DND-41 (cell line): ENCODE data around the gene SLC6A12.

Experiments
- ATAC-seq: fragments of 200-7000 bp; cut with Tn5 transposase; 3 replicates; pipeline ENCODE4 v1.9.1; 2021; ENCODE audit warnings: low read depth; ENCODE audit not compliant: insufficient read depth
- DNase-seq: peaks from one replicate; pipeline ENCODE4 v3.0.0-alpha.2; 2020
- H2AFZ ChIP-seq: 2 replicates; pipeline ENCODE4 v1.6.0; 2012; ENCODE audit warnings: low read depth, low read length
- H3K27ac ChIP-seq: 2 replicates; pipeline ENCODE4 v1.5.1; 2012; ENCODE audit warnings: low read length, inconsistent platforms
- H3K27me3 ChIP-seq: fragments of 200-600 bp; sonication (generic); 2 replicates; pipeline ENCODE4 v1.6.0; 2012; ENCODE audit warnings: low read length, mild to moderate bottlenecking, inconsistent platforms; ENCODE audit not compliant: insufficient read depth, poor library complexity
- H3K36me3 ChIP-seq: 2 replicates; pipeline ENCODE4 v1.5.1; 2012; ENCODE audit warnings: low read length, inconsistent platforms; ENCODE audit not compliant: insufficient read depth
- H3K4me1 ChIP-seq: 2 replicates; pipeline ENCODE4 v1.5.1; 2012; ENCODE audit warnings: mild to moderate bottlenecking, low read length; ENCODE audit not compliant: insufficient read depth
- H3K4me2 ChIP-seq: 2 replicates; pipeline ENCODE4 v1.6.0; 2012; ENCODE audit warnings: mild to moderate bottlenecking, moderate library complexity, low read length, inconsistent platforms; ENCODE audit not compliant: insufficient read depth
- H3K4me3 ChIP-seq, 2 experiments: fragments of 200-600 bp in 1 of 2; shearing (Covaris generic) in 1 of 2; 2 replicates each; pipeline ENCODE4 v1.5.1; 2012 to 2016; ENCODE audit warnings: inconsistent platforms in 2 of 2, low read length in 2 of 2, mild to moderate bottlenecking in 2 of 2, low read depth in 1 of 2, moderate library complexity in 1 of 2
- H3K79me2 ChIP-seq: 2 replicates; pipeline ENCODE4 v1.6.0; 2012; ENCODE audit warnings: low read length, inconsistent platforms; ENCODE audit not compliant: insufficient read depth
- H3K9ac ChIP-seq: 2 replicates; pipeline ENCODE4 v1.6.0; 2012; ENCODE audit warnings: low read depth, mild to moderate bottlenecking, inconsistent platforms, low read length, moderate library complexity
- H3K9me3 ChIP-seq: 2 replicates; pipeline ENCODE4 v1.5.1; 2012; ENCODE audit warnings: low read length, moderate library complexity, mild to moderate bottlenecking, inconsistent platforms; ENCODE audit not compliant: insufficient read depth, severe bottlenecking
- H4K20me1 ChIP-seq: 2 replicates; pipeline ENCODE4 v1.6.0; 2012; ENCODE audit warnings: low read length; ENCODE audit not compliant: insufficient read depth
- CTCF ChIP-seq: IDR thresholded peaks from 2 replicates; pipeline ENCODE4 v1.5.1; 2012; ENCODE audit warnings: borderline replicate concordance, low read length, moderate library complexity, mild to moderate bottlenecking; ENCODE audit not compliant: poor library complexity, severe bottlenecking; ENCODE audit errors: extremely low read depth
- EZH2 ChIP-seq: IDR thresholded peaks from 3 replicates; pipeline ENCODE4 v1.6.1; 2012; ENCODE audit warnings: borderline replicate concordance, low read depth, mild to moderate bottlenecking, moderate library complexity, low read length, inconsistent platforms; ENCODE audit not compliant: severe bottlenecking

SLC6A12 gene

GRCh38 chr12:155646-156045 is 58.3 kb downstream of the SLC6A12 start:
- H3K27me3 ChIP-seq, result peaks cover 38% of the 10 kb centered on the region
- H4K20me1 ChIP-seq, result 0 out of 2 replicates have a peak, but pooled peaks cover 9% of the 10 kb centered on the region
- H2AFZ ChIP-seq, result no peak overlapping the region
- no peak for DNase-seq
- H3K4me2 ChIP-seq, result no peak overlapping the region
- H3K79me2 ChIP-seq, result no peaks in the 10 kb centered on the region
- no peak for TF ChIP-seq EZH2
- TF ChIP-seq CTCF, result no peak
- no peaks in the 10 kb centered on the region for H3K4me1 ChIP-seq
- H3K9ac ChIP-seq, result no peak overlapping the region
- no peak overlapping the region for H3K27ac ChIP-seq
- no peak overlapping the region for H3K4me3 ChIP-seq
- no peak for ATAC-seq
- no peaks in the 10 kb centered on the region for H3K36me3 ChIP-seq
- H3K9me3 ChIP-seq, result no peaks in the 10 kb centered on the region

- H3K79me2 ChIP-seq, result no peaks in the 10 kb centered on the region
- H3K4me2 ChIP-seq, result no peak overlapping the region
- H2AFZ ChIP-seq, result no peak overlapping the region
- TF ChIP-seq CTCF, result no peak
- no peak for TF ChIP-seq EZH2
- peaks cover 43% of the 10 kb centered on the region for H3K27me3 ChIP-seq
- H3K9ac ChIP-seq, result no peak overlapping the region
- ATAC-seq (no peak), DNase-seq (no peak)
- H3K9me3 ChIP-seq, result no peaks in the 10 kb centered on the region
- no peak overlapping the region for H3K4me3 ChIP-seq
- no peak overlapping the region for H3K27ac ChIP-seq
- H3K36me3 ChIP-seq, result no peaks in the 10 kb centered on the region
- H3K4me1 ChIP-seq, result no peaks in the 10 kb centered on the region
- H4K20me1 ChIP-seq, result 0 out of 2 replicates have a peak, but pooled peaks cover 9% of the 10 kb centered on the region
Observed at GRCh38 chr12:155006-155405, 59.0 kb downstream of the SLC6A12 start.

GRCh38 chr12:154058-154457 is 59.9 kb downstream of the SLC6A12 start:
- H3K4me2 ChIP-seq, result no peak overlapping the region
- no peak overlapping the region for H2AFZ ChIP-seq
- 0 out of 2 replicates have a peak, but pooled peaks cover 9% of the 10 kb centered on the region for H4K20me1 ChIP-seq
- H3K9ac ChIP-seq, result no peak overlapping the region
- H3K79me2 ChIP-seq, result no peaks in the 10 kb centered on the region
- no peak for TF ChIP-seq EZH2
- TF ChIP-seq CTCF, result no peak
- H3K27ac ChIP-seq, result no peak overlapping the region
- no peaks in the 10 kb centered on the region for H3K36me3 ChIP-seq
- H3K4me1 ChIP-seq, result no peaks in the 10 kb centered on the region
- H3K27me3 ChIP-seq, result peaks cover 39% of the 10 kb centered on the region
- no peak overlapping the region for H3K4me3 ChIP-seq
- ATAC-seq (no peak), DNase-seq (no peak)
- no peaks in the 10 kb centered on the region for H3K9me3 ChIP-seq
